SK-N-DZ (cell line): ENCODE data around the gene CYYR1.

ENCODE experiments used
- DNase-seq: peaks from one replicate; pipeline ENCODE4 v3.0.0-alpha.2; 2015; ENCODE audit warnings: low spot score

CYYR1 gene

GRCh38 chr21:26438976-26439375 lies 134.1 kb downstream of the CYYR1 start:
- no peak for DNase-seq

GRCh38 chr21:26437326-26438009 lies 135.6 kb downstream of the CYYR1 start:
- no peak for DNase-seq

GRCh38 chr21:26433386-26433785 lies 139.7 kb downstream of the CYYR1 start:
- DNase-seq: peak; percentile 31

GRCh38 chr21:26432410-26432809 lies 140.7 kb downstream of the CYYR1 start:
- no peak for DNase-seq

- no peak for DNase-seq
These were observed 147.5 kb downstream of the CYYR1 start for GRCh38 chr21:26425576-26425975.

GRCh38 chr21:26423511-26423910 lies 149.6 kb downstream of the CYYR1 start:
- no peak for DNase-seq

GRCh38 chr21:26422706-26423105 lies 150.4 kb downstream of the CYYR1 start:
- DNase-seq: no peak

- no peak for DNase-seq
These were observed 150.9 kb downstream of the CYYR1 start for GRCh38 chr21:26422138-26422537.

- no peak for DNase-seq
These were observed 151.4 kb downstream of the CYYR1 start for GRCh38 chr21:26421724-26422123.
